ENCODE measurements around the gene HOXA1. TPM values are rescaled to one million over a fixed set of nuclear protein-coding genes. Genes with fewer than 3 reads are reported as not detected.

Gene HOXA1
- total RNA-seq, 4 donors from 2014 or later, result 0.67 to 0.78 TPM; not detected in 2

- no peaks in the 10 kb centered on the region for H3K9me3 ChIP-seq
- H3K4me1 ChIP-seq, result peaks cover 11 to 18% of the 10 kb centered on the region in 2 donors
- H3K36me3 ChIP-seq, result no peaks in the 10 kb centered on the region
- 17 to 19% methylated on average over 37 to 38 of the region's 38 CpGs for WGBS, 2 donors
- H3K27ac ChIP-seq, result peak overlapping the region; percentile 38 to 74 (median 69)
- H3K27me3 ChIP-seq, result peaks cover 48% of the 10 kb centered on the region
- peak overlapping the region in 1 of 3 donors; percentile 45 for H3K4me3 ChIP-seq (replicated peaks in 1 of 3)
- intact Hi-C loops (cut with DNase I), result no loop called here
- no peak for TF ChIP-seq POLR2A (IDR thresholded peaks at IDR 0.05)
- TF ChIP-seq CTCF (IDR thresholded peaks at IDR 0.05), result no peak
- DNase-seq, result no peak
Observed at GRCh38 chr7:27098578-27099451, 3.0 kb upstream of the HOXA1 start.

DNA sequence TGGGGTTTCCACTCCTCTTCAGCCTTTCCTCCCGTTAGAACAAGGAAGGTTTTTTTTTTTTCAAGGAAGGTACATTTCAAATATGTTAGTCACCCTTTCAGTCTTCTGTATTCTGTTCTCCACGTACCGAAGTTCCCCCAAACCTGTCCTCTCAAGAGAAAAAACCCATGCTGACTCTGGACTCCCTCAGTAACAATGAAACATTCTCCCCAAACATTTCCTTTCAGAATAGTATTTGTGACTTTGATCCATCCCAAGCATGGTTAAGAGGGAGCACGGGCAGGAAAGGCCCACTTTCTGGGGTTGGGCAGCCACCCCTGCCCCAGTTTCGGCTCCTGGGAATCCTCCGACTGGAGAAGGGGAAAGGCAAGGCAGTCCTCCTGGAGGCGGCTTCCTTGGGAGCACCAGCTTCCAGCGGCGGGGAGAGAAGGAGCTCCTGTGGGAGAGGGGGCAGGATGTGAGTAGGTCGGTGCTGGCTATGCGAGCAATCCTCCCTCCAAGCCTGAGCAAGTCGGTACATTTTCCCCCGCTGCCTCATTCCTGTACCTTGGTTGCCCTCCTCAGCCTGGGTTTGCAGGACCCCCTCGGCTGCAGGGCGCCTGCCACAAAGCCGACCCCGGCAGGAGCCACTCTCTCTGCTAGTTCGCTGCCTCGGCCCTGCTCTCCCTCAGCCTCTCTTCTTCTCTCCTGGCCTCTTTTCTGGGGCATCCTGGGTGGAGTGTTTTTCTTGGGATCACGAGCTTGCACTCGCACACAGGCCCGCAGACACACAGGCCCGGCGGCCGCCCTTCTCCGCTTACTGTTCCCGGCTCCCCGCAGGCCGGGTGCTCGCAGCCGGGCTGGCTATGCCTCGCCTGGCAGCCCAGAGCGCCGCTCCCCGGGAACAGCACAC is 2.1 kb upstream of the HOXA1 start:
- Histone ChIP-seq H3K27me3 (peaks cover 39% of the 10 kb centered on the region), H3K27ac (peak overlapping the region; percentile 38 to 74 (median 69)), H3K36me3 (no peaks in the 10 kb centered on the region), H3K4me3 (replicated peaks in 1 of 3) (peak overlapping the region in 1 of 3 donors; percentile 45), H3K4me1 (peaks cover 11 to 18% of the 10 kb centered on the region in 2 donors), H3K9me3 (no peaks in the 10 kb centered on the region)
- intact Hi-C loops (cut with DNase I), result no loop called here
- WGBS, 2 donors, result 7 to 15% methylated on average over 28 to 34 of the region's 35 CpGs
- DNase-seq, result no peak
- TF ChIP-seq CTCF (IDR thresholded peaks at IDR 0.05) (no peak), POLR2A (IDR thresholded peaks at IDR 0.05) (no peak)

DNA sequence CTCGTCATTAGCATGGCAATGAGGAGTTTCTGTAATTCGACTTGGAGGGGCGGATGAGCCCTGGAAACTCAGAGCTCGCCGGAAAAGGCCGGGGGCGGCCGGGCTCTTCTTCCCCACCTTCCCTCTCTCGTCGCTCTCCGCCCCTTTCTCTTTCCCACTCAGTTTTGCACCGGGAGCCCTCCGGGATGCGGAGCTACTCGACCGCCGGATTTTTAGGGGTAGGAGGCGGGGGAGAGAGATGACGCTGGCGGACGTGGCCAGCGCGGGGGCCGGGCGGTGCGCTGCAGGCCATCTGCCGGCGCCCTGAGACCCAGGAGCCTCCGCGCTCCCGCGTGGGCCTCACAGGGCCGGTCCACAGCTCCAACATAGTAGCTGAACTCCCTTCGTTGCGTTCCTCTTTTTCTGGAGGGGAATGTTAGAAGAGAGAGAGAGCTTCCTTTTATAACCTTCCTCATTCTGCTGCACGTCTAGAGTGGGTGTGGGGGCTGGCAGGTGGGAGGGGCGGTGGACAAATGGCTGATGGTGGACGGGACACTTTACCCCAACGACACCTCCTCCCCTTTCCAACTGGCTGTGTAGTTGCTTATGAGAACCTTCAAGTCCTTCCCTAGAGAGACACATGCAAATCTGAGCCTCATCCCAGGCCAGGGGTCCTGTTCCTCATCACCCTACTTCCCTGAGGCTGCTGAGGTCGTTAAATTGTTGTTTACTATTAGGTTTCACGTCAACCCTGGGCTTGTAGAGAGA is 1.1 kb upstream of the HOXA1 start:
- peaks cover 32% of the 10 kb centered on the region for H3K27me3 ChIP-seq
- WGBS, 2 donors, result 3 to 5% methylated on average over 37 to 38 of the region's 41 CpGs
- DNase-seq, result no peak
- H3K36me3 ChIP-seq, result no peaks in the 10 kb centered on the region
- H3K27ac ChIP-seq, result peak overlapping the region; percentile 51 to 74 (median 69)
- H3K9me3 ChIP-seq, result no peaks in the 10 kb centered on the region
- peak overlapping the region in 2 of 3 donors; percentile 26 to 45 for H3K4me3 ChIP-seq (replicated peaks in 1 of 3)
- TF ChIP-seq CTCF (IDR thresholded peaks at IDR 0.05) (no peak), POLR2A (IDR thresholded peaks at IDR 0.05) (no peak)
- intact Hi-C loops (cut with DNase I), result no loop called here
- H3K4me1 ChIP-seq, result peaks cover 11 to 18% of the 10 kb centered on the region in 2 donors

GRCh38 chr7:27095050-27095896 is 527 bp downstream of the HOXA1 start:
- TF ChIP-seq POLR2A (IDR thresholded peaks at IDR 0.05) (no peak), CTCF (IDR thresholded peaks at IDR 0.05) (no peak)
- DNase-seq, result no peak
- 8 to 14% methylated on average over 26 to 29 of the region's 33 CpGs for WGBS, 2 donors
- H3K27me3 ChIP-seq, result peaks cover 26% of the 10 kb centered on the region
- H3K27ac ChIP-seq, result no peak overlapping the region
- H3K36me3 ChIP-seq, result no peaks in the 10 kb centered on the region
- H3K9me3 ChIP-seq, result no peaks in the 10 kb centered on the region
- peaks cover 11 to 18% of the 10 kb centered on the region in 2 donors for H3K4me1 ChIP-seq
- intact Hi-C loops (cut with DNase I), result no loop called here
- peak overlapping the region in 1 of 3 donors; percentile 45 for H3K4me3 ChIP-seq (replicated peaks in 1 of 3)

Measured in thyroid gland (tissue), 4 donors.